PC-3 (cell line): ENCODE results near the gene PIAS4. TPM values are rescaled to one million over a fixed set of nuclear protein-coding genes. Genes with fewer than 3 reads are reported as not detected.

Experiments
- ATAC-seq: fragments of 200-7000 bp; cut with Tn5 transposase; 2 replicates; pipeline ENCODE4 v1.9.1; 2020; ENCODE audit warnings: mild to moderate bottlenecking, moderate library complexity
- BruUV-seq: library from RNA; stranded (reverse); fragments of 400-500 nt; replicated peaks from 2 replicates; lab custom pipeline; 2021; lab: Mats Ljungman, UMichigan
- CTCF ChIA-PET: fragments of 300-600 bp; sonication (Branson Sonifier 250); formaldehyde crosslinking; loops from one replicate; lab custom pipeline; 2022; ENCODE audit warnings: antibody characterized with exemption; lab: Charles Lee
- POLR2A ChIA-PET: fragments of 300-600 bp; sonication (Branson Sonifier 250); formaldehyde crosslinking; loops from one replicate; lab custom pipeline; 2022; ENCODE audit warnings: antibody characterized with exemption; ENCODE audit not compliant: unreplicated experiment; lab: Charles Lee
- DNase-seq: peaks from one replicate; pipeline ENCODE4 v3.0.0-alpha.2; 2015
- H2AFZ ChIP-seq: fragments of 300-600 bp; sonication (generic); 2 replicates; pipeline ENCODE4 v1.6.0; 2016; ENCODE audit warnings: antibody characterized with exemption, low read length
- H3F3A ChIP-seq: fragments of 300-600 bp; sonication (generic); one replicate; pipeline ENCODE4 v1.6.0; 2017; ENCODE audit warnings: antibody characterized with exemption, low read length, control low read depth, mild to moderate bottlenecking; ENCODE audit not compliant: unreplicated experiment
- H3K27ac ChIP-seq: fragments of 300-600 bp; sonication (generic); 2 replicates; pipeline ENCODE4 v1.5.1; 2016; ENCODE audit warnings: mild to moderate bottlenecking, low read length
- H3K27me3 ChIP-seq: fragments of 300-600 bp; sonication (generic); 2 replicates; pipeline ENCODE4 v1.6.1; 2016; ENCODE audit warnings: low read length, mixed read lengths
- H3K36me3 ChIP-seq: fragments of 300-600 bp; sonication (generic); 2 replicates; pipeline ENCODE4 v1.6.1; 2016; ENCODE audit warnings: low read depth, mixed run types, low read length, mixed read lengths
- H3K4me1 ChIP-seq: fragments of 300-600 bp; sonication (generic); 2 replicates; pipeline ENCODE4 v1.5.1; 2016; ENCODE audit warnings: low read length; ENCODE audit not compliant: insufficient read depth
- H3K4me2 ChIP-seq: fragments of 300-600 bp; sonication (generic); 2 replicates; pipeline ENCODE4 v1.6.0; 2016; ENCODE audit warnings: low read length
- H3K4me3 ChIP-seq: fragments of 300-600 bp; sonication (generic); 2 replicates; pipeline ENCODE4 v1.5.1; 2016; ENCODE audit warnings: mild to moderate bottlenecking, low read length, mixed read lengths
- H3K79me2 ChIP-seq: fragments of 300-600 bp; sonication (generic); 2 replicates; pipeline ENCODE4 v1.6.1; 2017; ENCODE audit warnings: low read length, mixed read lengths
- H3K9ac ChIP-seq: fragments of 300-600 bp; sonication (generic); 2 replicates; pipeline ENCODE4 v1.6.0; 2016; ENCODE audit warnings: mild to moderate bottlenecking, low read length
- H3K9me2 ChIP-seq: fragments of 300-600 bp; sonication (generic); replicated peaks from 2 replicates; pipeline ENCODE4 v1.6.1; 2016; ENCODE audit warnings: mixed run types, low read length, mixed read lengths
- H3K9me3 ChIP-seq: fragments of 300-600 bp; sonication (generic); 2 replicates; pipeline ENCODE4 v1.6.1; 2016; ENCODE audit warnings: low read length, mixed read lengths
- H4K20me1 ChIP-seq: fragments of 300-600 bp; sonication (generic); 2 replicates; pipeline ENCODE4 v1.6.1; 2016; ENCODE audit warnings: low read length, mixed read lengths
- EZH2 ChIP-seq: fragments of 300-600 bp; sonication (generic); IDR thresholded peaks from one replicate; pipeline ENCODE4 v1.6.1; 2017; ENCODE audit warnings: antibody characterized with exemption, mild to moderate bottlenecking, low read length; ENCODE audit not compliant: unreplicated experiment
- EZH2phosphoT487 ChIP-seq: fragments of 300-600 bp; sonication (generic); IDR thresholded peaks from 2 replicates; pipeline ENCODE4 v1.6.1; 2018; ENCODE audit warnings: mild to moderate bottlenecking, antibody characterized with exemption, low read length, borderline replicate concordance
- intact Hi-C: fragments of 100-400 bp; cut with micrococcal nuclease; formaldehyde crosslinking; loops from 2 replicates; pipeline ENCODE4 v1.9.0; 2023
- total RNA-seq: library from RNA; depleted of rRNA; stranded (reverse); fragments of >200 nt; gene quantifications from 2 replicates; pipeline ENCODE4 v1.2.3, GENCODE V29; 2014
- TF ChIP-seq, protein P1 (sequence below): fragments of 300-600 bp; sonication (generic); conservative IDR thresholded peaks from 2 replicates; pipeline ENCODE4 v1.5.1; 2017; ENCODE audit warnings: antibody characterized with exemption, low read depth, mild to moderate bottlenecking, low read length

PIAS4 gene
- total RNA-seq, 1 experiment from 2014 or later: 21.0 TPM

- Histone ChIP-seq H3K27me3 (no peaks in the 10 kb centered on the region), H4K20me1 (no peaks in the 10 kb centered on the region), H3F3A (no peaks in the 10 kb centered on the region), H3K9me3 (no peaks in the 10 kb centered on the region), H3K4me2 (no peak overlapping the region), H3K9me2 (no peaks in the 10 kb centered on the region), H3K36me3 (no peaks in the 10 kb centered on the region), H3K27ac (no peak overlapping the region), H3K79me2 (peaks cover 33% of the 10 kb centered on the region), H2AFZ (no peak overlapping the region), H3K4me3 (no peak overlapping the region), H3K4me1 (0 out of 2 replicates have a peak, but pooled peaks cover 3% of the 10 kb centered on the region), H3K9ac (no peak overlapping the region)
- BruUV-seq: no TSS peak
- DNase-seq: no peak
- ChIA-PET CTCF (no interaction called here), POLR2A (no interaction called here)
- intact Hi-C loops: no loop called here
- no peak for ATAC-seq
- no peak for TF ChIP-seq EZH2phosphoT487
- TF ChIP-seq, protein P1, sequence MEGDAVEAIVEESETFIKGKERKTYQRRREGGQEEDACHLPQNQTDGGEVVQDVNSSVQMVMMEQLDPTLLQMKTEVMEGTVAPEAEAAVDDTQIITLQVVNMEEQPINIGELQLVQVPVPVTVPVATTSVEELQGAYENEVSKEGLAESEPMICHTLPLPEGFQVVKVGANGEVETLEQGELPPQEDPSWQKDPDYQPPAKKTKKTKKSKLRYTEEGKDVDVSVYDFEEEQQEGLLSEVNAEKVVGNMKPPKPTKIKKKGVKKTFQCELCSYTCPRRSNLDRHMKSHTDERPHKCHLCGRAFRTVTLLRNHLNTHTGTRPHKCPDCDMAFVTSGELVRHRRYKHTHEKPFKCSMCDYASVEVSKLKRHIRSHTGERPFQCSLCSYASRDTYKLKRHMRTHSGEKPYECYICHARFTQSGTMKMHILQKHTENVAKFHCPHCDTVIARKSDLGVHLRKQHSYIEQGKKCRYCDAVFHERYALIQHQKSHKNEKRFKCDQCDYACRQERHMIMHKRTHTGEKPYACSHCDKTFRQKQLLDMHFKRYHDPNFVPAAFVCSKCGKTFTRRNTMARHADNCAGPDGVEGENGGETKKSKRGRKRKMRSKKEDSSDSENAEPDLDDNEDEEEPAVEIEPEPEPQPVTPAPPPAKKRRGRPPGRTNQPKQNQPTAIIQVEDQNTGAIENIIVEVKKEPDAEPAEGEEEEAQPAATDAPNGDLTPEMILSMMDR: no peak
- TF ChIP-seq EZH2: no peak
These were observed 38.2 kb downstream of the PIAS4 start for GRCh38 chr19:4045597-4046361.

DNA sequence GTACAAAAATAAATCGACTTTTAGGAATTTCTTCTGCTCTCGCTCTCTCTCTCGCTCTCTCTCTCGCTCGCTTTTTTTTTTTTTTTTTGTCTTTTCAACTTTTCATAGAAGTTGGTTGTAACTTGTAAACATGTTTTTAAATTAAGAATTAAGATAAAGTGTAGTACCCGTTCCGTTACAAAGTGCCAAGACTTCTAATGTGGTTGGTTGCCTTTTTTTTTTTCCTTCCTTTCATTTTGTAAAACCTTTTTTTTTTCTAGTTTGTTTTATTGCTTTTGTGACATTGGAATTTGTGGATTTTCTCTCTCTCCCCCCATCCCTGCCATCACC is 38.8 kb downstream of the PIAS4 start:
- intact Hi-C loops: no loop called here
- Histone ChIP-seq H3K27me3 (no peaks in the 10 kb centered on the region), H2AFZ (no peak overlapping the region), H3K4me2 (no peak overlapping the region), H4K20me1 (peaks cover 2% of the 10 kb centered on the region; the same call in 1 of the 2 replicates), H3F3A (no peaks in the 10 kb centered on the region), H3K79me2 (peaks cover 39% of the 10 kb centered on the region), H3K9ac (no peak overlapping the region), H3K27ac (no peak overlapping the region), H3K9me3 (no peaks in the 10 kb centered on the region), H3K4me1 (peaks cover 6% of the 10 kb centered on the region), H3K36me3 (no peaks in the 10 kb centered on the region; the same call in 1 of the 2 replicates), H3K9me2 (no peaks in the 10 kb centered on the region), H3K4me3 (no peak overlapping the region)
- BruUV-seq: TSS peak; percentile 23
- no peak for DNase-seq
- POLR2A ChIA-PET: no interaction called here
- no peak for ATAC-seq
- no peak for TF ChIP-seq EZH2
- TF ChIP-seq, protein P1: no peak
- no peak for TF ChIP-seq EZH2phosphoT487
- CTCF ChIA-PET: no interaction called here

- H3F3A ChIP-seq: no peaks in the 10 kb centered on the region
- intact Hi-C loops: no loop called here
- no peak overlapping the region for H3K4me3 ChIP-seq
- H4K20me1 ChIP-seq: peaks cover 5% of the 10 kb centered on the region; the same call in 1 of the 2 replicates
- peaks cover 14% of the 10 kb centered on the region for H3K4me1 ChIP-seq
- ATAC-seq (no peak), DNase-seq (no peak)
- no peaks in the 10 kb centered on the region for H3K9me3 ChIP-seq
- ChIA-PET CTCF (no interaction called here), POLR2A (no interaction called here)
- H3K27me3 ChIP-seq: no peaks in the 10 kb centered on the region
- H3K9ac ChIP-seq: no peak overlapping the region
- H3K9me2 ChIP-seq: no peaks in the 10 kb centered on the region
- BruUV-seq: no TSS peak
- H3K79me2 ChIP-seq: peaks cover 47% of the 10 kb centered on the region
- H3K36me3 ChIP-seq: no peaks in the 10 kb centered on the region; the same call in 1 of the 2 replicates
- no peak overlapping the region for H3K4me2 ChIP-seq
- no peak overlapping the region for H3K27ac ChIP-seq
- no peak overlapping the region for H2AFZ ChIP-seq
- TF ChIP-seq EZH2phosphoT487 (no peak), EZH2 (no peak)
- TF ChIP-seq, protein P1: no peak
These were observed 39.6 kb downstream of the PIAS4 start for GRCh38 chr19:4046946-4047683.
